HG03521 (cell line): ENCODE data around the gene HOOK2.
"Not testable (repeated sequence)": the region's sequence is repeated elsewhere in the genome, so short reads cannot be mapped to it uniquely, and the experiment has no call there.

Source experiments
- ATAC-seq: cut with Tn5 transposase; IDR thresholded peaks from one replicate; pipeline ENCODE4 v1.9.1; 2021; ENCODE audit warnings: mild to moderate bottlenecking, moderate library complexity; ENCODE audit not compliant: unreplicated experiment

The HOOK2 gene

GRCh38 chr19:12774588-12775555, at the start of gene HOOK2:
Gene HOOK2, minus strand, starts transcription at chr19:12775552. Its CDS starts 103 bp downstream, at chr19:12775449.
- no peak for ATAC-seq

GRCh38 chr19:12821761-12822160, 46.4 kb upstream of the HOOK2 start:
- no peak for ATAC-seq

- not testable (repeated sequence) for ATAC-seq
Observed at GRCh38 chr19:12817810-12818209, 42.5 kb upstream of the HOOK2 start.

- ATAC-seq, result not testable (repeated sequence)
Observed at GRCh38 chr19:12817188-12817587, 41.8 kb upstream of the HOOK2 start.

- ATAC-seq, result no peak
Observed at GRCh38 chr19:12815088-12815487, 39.7 kb upstream of the HOOK2 start.

GRCh38 chr19:12806242-12807081, 31.1 kb upstream of the HOOK2 start, which contains the start of gene RNASEH2A:
Gene RNASEH2A, plus strand, starts transcription at chr19:12806584. Its CDS starts 90 bp downstream, at chr19:12806674.
- ATAC-seq, result peak; percentile 78

- no peak for ATAC-seq
Observed at GRCh38 chr19:12804051-12804450, 28.7 kb upstream of the HOOK2 start.

- ATAC-seq, result no peak
Observed at GRCh38 chr19:12802267-12803106, 27.1 kb upstream of the HOOK2 start.

GRCh38 chr19:12801466-12802266, 26.3 kb upstream of the HOOK2 start, which contains the start of the genes PRDX2 and THSD8:
Gene PRDX2, minus strand, starts transcription at chr19:12801800. Its CDS starts 539 bp downstream, at chr19:12801261.
Gene THSD8, plus strand, starts transcription at chr19:12802069. Its CDS starts 3 bp downstream, at chr19:12802072.
- no peak for ATAC-seq

- no peak for ATAC-seq
Observed at GRCh38 chr19:12800923-12801465, 25.6 kb upstream of the HOOK2 start.

GRCh38 chr19:12800466-12800770, 25.1 kb upstream of the HOOK2 start:
- ATAC-seq, result no peak

GRCh38 chr19:12799742-12800465, 24.6 kb upstream of the HOOK2 start:
- ATAC-seq, result no peak

- ATAC-seq, result not testable (repeated sequence)
Observed at GRCh38 chr19:12797607-12798006, 22.3 kb upstream of the HOOK2 start.

- no peak for ATAC-seq
Observed at GRCh38 chr19:12797141-12797587, 21.8 kb upstream of the HOOK2 start.

- ATAC-seq, result no peak
Observed at GRCh38 chr19:12796146-12797071, 21.1 kb upstream of the HOOK2 start.

GRCh38 chr19:12794971-12795381, 19.6 kb upstream of the HOOK2 start:
- ATAC-seq, result no peak

GRCh38 chr19:12794196-12794941, 19.0 kb upstream of the HOOK2 start:
- no peak for ATAC-seq
